ENCODE data around the gene CD160.
"Not testable (repeated sequence)": the region's sequence is repeated elsewhere in the genome, so short reads cannot be mapped to it uniquely, and the experiment has no call there.

The CD160 gene

GRCh38 chr1:145759721-145760120 lies 40.4 kb downstream of the CD160 start:
- DNase-seq (ENCODE audit: low spot score): no peak

- DNase-seq (ENCODE audit: low spot score): not testable (repeated sequence)
Observed at GRCh38 chr1:145760395-145760949, 41.2 kb downstream of the CD160 start.

- not testable (repeated sequence) for DNase-seq (ENCODE audit: low spot score)
Observed at GRCh38 chr1:145761498-145761897, 42.2 kb downstream of the CD160 start.

- not testable (repeated sequence) for DNase-seq (ENCODE audit: low spot score)
Observed at GRCh38 chr1:145762001-145762400, 42.7 kb downstream of the CD160 start.

- DNase-seq (ENCODE audit: low spot score): not testable (repeated sequence)
Observed at GRCh38 chr1:145764231-145764940, 45.1 kb downstream of the CD160 start.

GRCh38 chr1:145765127-145765526 lies 45.8 kb downstream of the CD160 start:
- DNase-seq (ENCODE audit: low spot score): not testable (repeated sequence)

GRCh38 chr1:145765585-145766360 lies 46.5 kb downstream of the CD160 start:
- not testable (repeated sequence) for DNase-seq (ENCODE audit: low spot score)

GRCh38 chr1:145766926-145767325 lies 47.6 kb downstream of the CD160 start:
- DNase-seq (ENCODE audit: low spot score): not testable (repeated sequence)

GRCh38 chr1:145768004-145768403 lies 48.7 kb downstream of the CD160 start:
- not testable (repeated sequence) for DNase-seq (ENCODE audit: low spot score)

- DNase-seq (ENCODE audit: low spot score): no peak
Observed at GRCh38 chr1:145771056-145771455, 51.8 kb downstream of the CD160 start.

- DNase-seq (ENCODE audit: low spot score): no peak
Observed at GRCh38 chr1:145773423-145773822, 54.1 kb downstream of the CD160 start.

- DNase-seq (ENCODE audit: low spot score): no peak
Observed at GRCh38 chr1:145777357-145778145, 58.3 kb downstream of the CD160 start.

GRCh38 chr1:145778146-145778540 lies 58.8 kb downstream of the CD160 start:
- no peak for DNase-seq (ENCODE audit: low spot score)

- DNase-seq (ENCODE audit: low spot score): no peak
Observed at GRCh38 chr1:145782272-145783099, 63.2 kb downstream of the CD160 start.

- DNase-seq (ENCODE audit: low spot score): no peak
Observed at GRCh38 chr1:145784409-145784808, 65.1 kb downstream of the CD160 start.

- DNase-seq (ENCODE audit: low spot score): no peak
Observed at GRCh38 chr1:145785547-145785946, 66.2 kb downstream of the CD160 start.

GRCh38 chr1:145786271-145786670 lies 67.0 kb downstream of the CD160 start:
- DNase-seq (ENCODE audit: low spot score): no peak

- no peak for DNase-seq (ENCODE audit: low spot score)
Observed at GRCh38 chr1:145788580-145788979, 69.3 kb downstream of the CD160 start.

All from left forelimb (tissue), 1 donor.